GM12891 (cell line): ENCODE data around the gene FAM174C.

ENCODE experiments used
- DNase-seq: peaks from one replicate; pipeline ENCODE4 v3.0.0; 2011; ENCODE audit warnings: low spot score; ENCODE audit not compliant: insufficient read length
- FAIRE-seq: peaks from 2 replicates; lab custom pipeline; 2011; peaks lifted over from hg19 to GRCh38; lab: Jason Lieb, UNC
- PAX5 ChIP-seq: IDR thresholded peaks from 2 replicates; pipeline ENCODE4 v1.6.1; 2011; ENCODE audit warnings: low read length, moderate library complexity, mild to moderate bottlenecking; ENCODE audit not compliant: insufficient read depth, severe bottlenecking
- POLR2A ChIP-seq: IDR thresholded peaks from 2 replicates; pipeline ENCODE4 v1.6.1; 2011; ENCODE audit warnings: low read depth, low read length, control low read depth
- POLR2AphosphoS5 ChIP-seq: IDR thresholded peaks from 2 replicates; pipeline ENCODE4 v1.6.1; 2011; ENCODE audit warnings: low read depth, low read length, control low read depth
- POU2F2 ChIP-seq: IDR thresholded peaks from 2 replicates; pipeline ENCODE4 v1.6.1; 2011; ENCODE audit warnings: low read depth, mild to moderate bottlenecking, control low read depth, low read length, moderate library complexity
- SPI1 ChIP-seq: IDR thresholded peaks from 2 replicates; pipeline ENCODE4 v1.6.1; 2011; ENCODE audit warnings: low read depth, low read length, control low read depth
- TAF1 ChIP-seq: IDR thresholded peaks from 2 replicates; pipeline ENCODE4 v1.6.1; 2011; ENCODE audit warnings: low read depth, low read length, control low read depth

FAM174C gene

GRCh38 chr19:1251330-1252220 lies 23.8 kb upstream of the FAM174C start:
- no peak for DNase-seq
- peak; percentile 80 for FAIRE-seq
- TF ChIP-seq POLR2AphosphoS5 (no peak), TAF1 (no peak), POU2F2 (peak; percentile 25; the same call in 1 of the 2 replicates), POLR2A (0 out of 2 replicates have a peak, but pooled peaks have one; percentile 42), SPI1 (no peak)

- no peak for DNase-seq
- TF ChIP-seq SPI1, result 0 out of 2 replicates have a peak, but pooled peaks have one; percentile 1
- TF ChIP-seq TAF1, result no peak
- FAIRE-seq, result peak; percentile 74
These were observed 23.0 kb upstream of the FAM174C start for GRCh38 chr19:1252221-1252820.

- peak; percentile 79 for FAIRE-seq
- TF ChIP-seq POLR2A, result no peak
- 0 out of 2 replicates have a peak, but pooled peaks have one; percentile 31 for TF ChIP-seq SPI1
- TF ChIP-seq PAX5, result no peak
- TF ChIP-seq POLR2AphosphoS5, result no peak
- no peak for TF ChIP-seq POU2F2
- TF ChIP-seq TAF1, result no peak
- no peak for DNase-seq
These were observed 22.4 kb upstream of the FAM174C start for GRCh38 chr19:1252821-1253513.

GRCh38 chr19:1253514-1254080 lies 21.7 kb upstream of the FAM174C start:
- FAIRE-seq, result no peak
- DNase-seq, result no peak

DNA sequence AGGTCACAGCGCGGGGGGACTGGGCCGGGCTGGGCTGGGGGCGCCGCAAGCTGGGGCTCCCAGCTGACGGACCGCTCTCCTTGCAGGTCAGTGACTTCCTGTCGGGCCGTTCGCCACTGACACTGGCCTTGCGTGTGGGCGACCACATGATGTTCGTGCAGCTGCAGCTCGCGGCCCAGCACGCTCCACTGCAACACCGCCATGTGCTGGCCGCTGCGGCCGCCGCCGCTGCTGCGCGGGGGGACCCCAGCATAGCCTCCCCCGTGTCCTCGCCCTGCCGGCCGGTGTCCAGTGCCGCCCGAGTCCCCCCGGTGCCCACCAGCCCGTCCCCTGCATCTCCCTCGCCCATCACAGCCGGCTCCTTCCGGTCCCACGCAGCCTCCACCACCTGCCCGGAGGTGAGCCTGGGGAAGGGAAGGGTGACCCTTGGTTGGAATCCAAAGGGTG lies 21.2 kb upstream of the FAM174C start:
- DNase-seq (no peak), FAIRE-seq (no peak)
- TF ChIP-seq TAF1 (no peak), POLR2A (no peak), PAX5 (no peak), POLR2AphosphoS5 (no peak), SPI1 (no peak), POU2F2 (no peak)

More at GRCh38 chr19:1253514-1254080, 21.7 kb upstream of the FAM174C start:
- TF ChIP-seq POLR2AphosphoS5, result no peak
- no peak for TF ChIP-seq PAX5
- no peak for TF ChIP-seq POU2F2
- no peak for TF ChIP-seq TAF1
- TF ChIP-seq SPI1, result no peak
- no peak for TF ChIP-seq POLR2A

DNA sequence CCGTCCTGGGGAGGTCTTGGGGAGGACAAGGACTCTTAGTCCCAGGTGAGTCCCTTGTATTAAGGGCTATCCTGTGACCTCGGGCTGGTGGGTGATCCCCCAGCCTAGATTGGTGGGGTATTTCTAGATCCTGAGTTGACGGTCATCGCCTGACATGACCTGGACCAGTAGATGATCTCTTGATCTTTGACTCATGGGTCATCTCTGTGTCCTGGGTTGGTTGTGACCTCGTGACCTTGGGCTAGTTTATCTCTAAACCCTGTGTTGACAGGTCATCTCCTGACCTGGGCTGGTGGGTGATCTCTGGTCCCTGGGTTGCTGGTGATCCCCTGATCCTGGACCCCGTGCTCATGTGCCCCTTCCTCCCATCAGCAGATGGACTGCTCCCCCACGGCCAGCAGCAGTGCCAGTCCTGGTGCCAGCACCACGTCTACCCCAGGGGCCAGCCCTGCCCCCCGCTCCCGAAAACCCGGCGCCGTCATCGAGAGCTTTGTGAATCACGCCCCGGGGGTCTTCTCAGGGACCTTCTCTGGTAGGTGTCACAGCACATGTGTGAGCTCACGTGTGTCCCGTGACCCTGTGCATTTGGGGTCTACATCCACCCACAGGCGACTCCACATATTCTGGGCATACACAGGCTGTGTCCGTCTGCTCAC lies 20.7 kb upstream of the FAM174C start:
- peak; percentile 28 for FAIRE-seq
- TF ChIP-seq TAF1, result no peak
- TF ChIP-seq PAX5, result no peak
- no peak for TF ChIP-seq POLR2A
- no peak for TF ChIP-seq SPI1
- TF ChIP-seq POLR2AphosphoS5, result no peak
- TF ChIP-seq POU2F2, result no peak

GRCh38 chr19:1255186-1256161 lies 19.9 kb upstream of the FAM174C start:
- TF ChIP-seq POU2F2 (no peak), POLR2A (no peak), SPI1 (no peak), POLR2AphosphoS5 (no peak), PAX5 (no peak), TAF1 (no peak)
- DNase-seq (no peak), FAIRE-seq (no peak)

More for the DNA sequence above, 20.7 kb upstream of the FAM174C start:
- no peak for DNase-seq
